GM21447 (cell line): ENCODE results near the gene COL6A2.
"Not testable (repeated sequence)": the region's sequence is repeated elsewhere in the genome, so short reads cannot be mapped to it uniquely, and the experiment has no call there.

Experiments
- ATAC-seq: cut with Tn5 transposase; IDR thresholded peaks from one replicate; pipeline ENCODE4 v1.9.1; 2021; ENCODE audit not compliant: unreplicated experiment

The COL6A2 gene

GRCh38 chr21:46097336-46098293 lies at the start of gene COL6A2:
COL6A2 (plus strand) TSS chr21:46098112.
- ATAC-seq = no peak

- ATAC-seq = no peak
Observed at GRCh38 chr21:46048926-46049889, 48.7 kb upstream of the COL6A2 start.

GRCh38 chr21:46049890-46050667 lies 47.8 kb upstream of the COL6A2 start:
- no peak for ATAC-seq

GRCh38 chr21:46050668-46051378 lies 47.1 kb upstream of the COL6A2 start:
- ATAC-seq = no peak

GRCh38 chr21:46051379-46051770 lies 46.5 kb upstream of the COL6A2 start:
- ATAC-seq = no peak

GRCh38 chr21:46051821-46052675 lies 45.9 kb upstream of the COL6A2 start:
- ATAC-seq = no peak

GRCh38 chr21:46052703-46053651 lies 44.9 kb upstream of the COL6A2 start:
- no peak for ATAC-seq

GRCh38 chr21:46054031-46054430 lies 43.9 kb upstream of the COL6A2 start:
- ATAC-seq = no peak

- no peak for ATAC-seq
Observed at GRCh38 chr21:46054451-46054881, 43.4 kb upstream of the COL6A2 start.

- ATAC-seq = no peak
Observed at GRCh38 chr21:46055863-46056281, 42.0 kb upstream of the COL6A2 start.

GRCh38 chr21:46056450-46056903 lies 41.4 kb upstream of the COL6A2 start:
- ATAC-seq = no peak

- no peak for ATAC-seq
Observed at GRCh38 chr21:46057111-46057709, 40.7 kb upstream of the COL6A2 start.

- no peak for ATAC-seq
Observed at GRCh38 chr21:46057710-46058241, 40.1 kb upstream of the COL6A2 start.

GRCh38 chr21:46058431-46059145 lies 39.3 kb upstream of the COL6A2 start:
- no peak for ATAC-seq

GRCh38 chr21:46059195-46059594 lies 38.7 kb upstream of the COL6A2 start:
- ATAC-seq = no peak

- not testable (repeated sequence) for ATAC-seq
Observed at GRCh38 chr21:46059711-46060455, 38.0 kb upstream of the COL6A2 start.
